Lower lobe of right lung (tissue), 2 donors: Measurements from ENCODE around the gene JMY. TPM values are rescaled to one million over a fixed set of nuclear protein-coding genes. Genes with fewer than 3 reads are reported as not detected.

Experiments
- ATAC-seq, 2 donors: fragments of 200-7000 bp; cut with Tn5 transposase; one replicate each; pipeline ENCODE4 v1.9.1; 2020 to 2022; ENCODE audit warnings: mild to moderate bottlenecking in 2 of 2, moderate library complexity in 2 of 2
- DNase-seq: peaks from one replicate; pipeline ENCODE4 v3.0.0-alpha.2; 2020
- H3K27ac ChIP-seq: fragments of 200-600 bp; one replicate; pipeline ENCODE4 v1.8.0; 2022
- H3K27me3 ChIP-seq: fragments of 200-600 bp; one replicate; pipeline ENCODE4 v1.8.0; 2022; ENCODE audit warnings: low read depth
- H3K36me3 ChIP-seq: fragments of 200-600 bp; one replicate; pipeline ENCODE4 v1.8.0; 2022; ENCODE audit warnings: mild to moderate bottlenecking
- H3K4me1 ChIP-seq: fragments of 200-600 bp; one replicate; pipeline ENCODE4 v1.8.0; 2022
- H3K4me3 ChIP-seq: fragments of 200-600 bp; one replicate; pipeline ENCODE4 v1.8.0; 2022; ENCODE audit warnings: mild to moderate bottlenecking
- H3K9me3 ChIP-seq: fragments of 200-600 bp; one replicate; pipeline ENCODE4 v1.8.0; 2022
- intact Hi-C: fragments of 100-400 bp; cut with DNase I; formaldehyde crosslinking; loops from one replicate; pipeline ENCODE4 v1.11.0; 2022
- total RNA-seq: library from RNA; stranded (reverse); fragmentation: NEBNext Ultra II Directional; extraction: Animal tissue kit (Norgen Biotek cat#: 25700); gene quantifications from one replicate; pipeline ENCODE4 v1.2.1, GENCODE V29; 2021
- TF ChIP-seq, protein P1 (sequence below): fragments of 200-600 bp; IDR thresholded peaks from one replicate; pipeline ENCODE4 v1.8.0; 2022; ENCODE audit warnings: antibody characterized with exemption, mild to moderate bottlenecking
- donor health status: DM: no; HTN: yes; CAD: no; lungs with severe emphysema.

Gene JMY
- total RNA-seq, 1 donor from 2014 or later = 10.6 TPM

- DNase-seq (no peak), ATAC-seq (no peak)
- H3K36me3 ChIP-seq = peaks cover 37% of the 10 kb centered on the region
- intact Hi-C loops = no loop called here
- TF ChIP-seq, protein P1, sequence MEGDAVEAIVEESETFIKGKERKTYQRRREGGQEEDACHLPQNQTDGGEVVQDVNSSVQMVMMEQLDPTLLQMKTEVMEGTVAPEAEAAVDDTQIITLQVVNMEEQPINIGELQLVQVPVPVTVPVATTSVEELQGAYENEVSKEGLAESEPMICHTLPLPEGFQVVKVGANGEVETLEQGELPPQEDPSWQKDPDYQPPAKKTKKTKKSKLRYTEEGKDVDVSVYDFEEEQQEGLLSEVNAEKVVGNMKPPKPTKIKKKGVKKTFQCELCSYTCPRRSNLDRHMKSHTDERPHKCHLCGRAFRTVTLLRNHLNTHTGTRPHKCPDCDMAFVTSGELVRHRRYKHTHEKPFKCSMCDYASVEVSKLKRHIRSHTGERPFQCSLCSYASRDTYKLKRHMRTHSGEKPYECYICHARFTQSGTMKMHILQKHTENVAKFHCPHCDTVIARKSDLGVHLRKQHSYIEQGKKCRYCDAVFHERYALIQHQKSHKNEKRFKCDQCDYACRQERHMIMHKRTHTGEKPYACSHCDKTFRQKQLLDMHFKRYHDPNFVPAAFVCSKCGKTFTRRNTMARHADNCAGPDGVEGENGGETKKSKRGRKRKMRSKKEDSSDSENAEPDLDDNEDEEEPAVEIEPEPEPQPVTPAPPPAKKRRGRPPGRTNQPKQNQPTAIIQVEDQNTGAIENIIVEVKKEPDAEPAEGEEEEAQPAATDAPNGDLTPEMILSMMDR = no peak
- no peaks in the 10 kb centered on the region for H3K9me3 ChIP-seq
- no peak overlapping the region for H3K27ac ChIP-seq
- no peak overlapping the region for H3K4me3 ChIP-seq
- H3K27me3 ChIP-seq = no peaks in the 10 kb centered on the region
- no peaks in the 10 kb centered on the region for H3K4me1 ChIP-seq
Measured at GRCh38 chr5:79295029-79295428, 59.1 kb downstream of the JMY start.

DNA sequence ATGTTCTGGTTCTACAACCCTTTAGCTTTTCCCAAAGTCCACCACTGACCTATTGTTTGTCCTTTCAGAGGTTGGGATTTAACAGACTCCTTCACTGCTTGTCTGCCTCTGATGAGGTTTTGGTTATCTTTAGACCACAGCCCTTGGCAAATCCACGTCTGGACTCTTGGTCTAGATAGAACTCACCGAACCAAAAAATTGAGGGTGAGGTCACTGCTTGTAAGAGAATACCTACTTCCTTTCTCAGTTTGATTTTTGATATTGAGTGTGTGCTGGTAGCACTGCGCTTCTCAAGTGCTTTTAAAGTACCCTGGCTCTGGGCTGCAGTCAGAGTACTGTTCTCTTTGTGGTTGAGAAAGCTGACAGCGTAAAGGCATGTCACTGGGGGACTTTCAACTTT lies 61.7 kb downstream of the JMY start:
- intact Hi-C loops = no loop called here
- ATAC-seq = peak; percentile 85 to 88
- no peak for DNase-seq
- H3K27me3 ChIP-seq = no peaks in the 10 kb centered on the region
- H3K4me3 ChIP-seq = no peak overlapping the region
- H3K36me3 ChIP-seq = peaks cover 35% of the 10 kb centered on the region
- H3K4me1 ChIP-seq = no peaks in the 10 kb centered on the region
- no peaks in the 10 kb centered on the region for H3K9me3 ChIP-seq
- TF ChIP-seq, protein P1 = no peak
- no peak overlapping the region for H3K27ac ChIP-seq

GRCh38 chr5:79301046-79301712 lies 65.2 kb downstream of the JMY start:
- ATAC-seq (no peak), DNase-seq (no peak)
- intact Hi-C loops = no loop called here
- no peaks in the 10 kb centered on the region for H3K9me3 ChIP-seq
- H3K36me3 ChIP-seq = peaks cover 45% of the 10 kb centered on the region
- TF ChIP-seq, protein P1 = no peak
- H3K27me3 ChIP-seq = no peaks in the 10 kb centered on the region
- H3K27ac ChIP-seq = no peak overlapping the region
- no peak overlapping the region for H3K4me3 ChIP-seq
- no peaks in the 10 kb centered on the region for H3K4me1 ChIP-seq

GRCh38 chr5:79302454-79302853 lies 66.5 kb downstream of the JMY start:
- no peaks in the 10 kb centered on the region for H3K9me3 ChIP-seq
- H3K27me3 ChIP-seq = no peaks in the 10 kb centered on the region
- TF ChIP-seq, protein P1 = no peak
- no peak overlapping the region for H3K27ac ChIP-seq
- intact Hi-C loops = no loop called here
- H3K4me1 ChIP-seq = no peaks in the 10 kb centered on the region
- no peak for DNase-seq
- H3K4me3 ChIP-seq = no peak overlapping the region
- peaks cover 58% of the 10 kb centered on the region for H3K36me3 ChIP-seq
- no peak for ATAC-seq

DNA sequence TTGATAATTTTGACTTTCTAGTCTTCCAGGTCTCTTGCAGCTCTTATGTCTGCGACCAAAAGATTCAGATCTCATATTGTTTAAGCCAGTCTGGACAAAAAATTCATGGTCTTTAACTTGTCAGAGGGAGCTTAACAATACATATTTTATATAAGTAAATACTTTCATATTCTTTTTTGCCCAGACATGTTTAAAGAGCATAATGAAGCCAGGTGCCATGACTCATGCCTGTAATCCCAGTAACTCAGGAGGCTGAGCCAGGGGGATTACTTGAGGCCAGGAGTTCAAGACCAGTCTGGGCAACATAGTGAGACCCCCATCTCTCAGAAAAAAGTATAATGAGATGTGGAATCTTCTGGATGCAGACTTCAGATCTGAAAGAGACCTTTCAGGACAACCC lies 69.8 kb downstream of the JMY start:
- Histone ChIP-seq H3K4me3 (no peak overlapping the region), H3K9me3 (no peaks in the 10 kb centered on the region), H3K27ac (no peak overlapping the region), H3K27me3 (no peaks in the 10 kb centered on the region), H3K36me3 (peaks cover 49% of the 10 kb centered on the region), H3K4me1 (no peaks in the 10 kb centered on the region)
- TF ChIP-seq, protein P1 = no peak
- DNase-seq (no peak), ATAC-seq (no peak)
- intact Hi-C loops = no loop called here
